Stimulated activated CD4-positive, alpha-beta T cell treated with anti-CD3 and anti-CD28 coated beads, Interleukin-1b, Interleukin-23, amount 100 ng/mL, for 24 hours (primary cell): Measurements from ENCODE around the gene HPS1.

Experiments used
- DNase-seq, 4 experiments: peaks; one replicate each; pipeline ENCODE4 v3.0.0-alpha.2; 2020; ENCODE audit warnings: low read depth in 4 of 4, low spot score in 1 of 4

Gene HPS1

DNA sequence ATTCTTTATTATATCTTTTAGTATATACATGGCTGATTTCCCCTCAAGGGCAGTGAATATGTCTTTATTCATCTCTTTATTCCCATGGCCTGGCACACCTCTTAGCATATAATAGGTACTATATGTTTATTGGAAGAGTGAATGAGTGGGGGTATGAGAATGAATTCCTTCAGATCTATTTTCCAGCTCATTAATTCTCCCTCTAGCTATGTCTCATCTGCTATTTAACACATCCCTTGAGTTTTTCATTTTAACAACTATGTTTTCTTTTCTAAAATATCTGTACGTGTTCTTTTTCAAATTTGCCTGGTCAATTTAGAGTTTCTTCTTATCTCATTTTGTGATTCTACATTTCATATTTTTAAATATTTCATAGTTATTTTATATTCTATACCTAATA, 14.4 kb downstream of the HPS1 start:
- no peak for DNase-seq

DNA sequence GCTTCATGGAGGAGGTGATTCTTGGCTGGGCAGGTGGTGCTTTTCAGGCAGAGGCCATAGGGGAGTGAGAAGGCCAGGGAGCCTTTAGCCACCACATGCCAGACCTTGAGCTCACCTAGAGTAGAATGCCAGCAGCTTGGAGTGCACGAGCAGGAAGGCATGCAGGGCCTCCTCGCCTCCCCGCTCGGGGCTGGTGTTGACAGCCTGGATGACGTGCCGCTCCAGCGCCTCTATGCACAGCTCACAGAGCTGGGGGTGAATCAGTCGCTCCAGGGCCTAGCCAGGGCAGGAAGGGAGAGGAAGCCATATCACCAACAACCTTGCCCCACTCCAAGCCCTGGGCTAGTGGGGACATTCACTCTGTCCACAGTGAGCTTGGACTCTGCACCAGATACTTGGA, 15.7 kb downstream of the HPS1 start:
- no peak for DNase-seq

DNA sequence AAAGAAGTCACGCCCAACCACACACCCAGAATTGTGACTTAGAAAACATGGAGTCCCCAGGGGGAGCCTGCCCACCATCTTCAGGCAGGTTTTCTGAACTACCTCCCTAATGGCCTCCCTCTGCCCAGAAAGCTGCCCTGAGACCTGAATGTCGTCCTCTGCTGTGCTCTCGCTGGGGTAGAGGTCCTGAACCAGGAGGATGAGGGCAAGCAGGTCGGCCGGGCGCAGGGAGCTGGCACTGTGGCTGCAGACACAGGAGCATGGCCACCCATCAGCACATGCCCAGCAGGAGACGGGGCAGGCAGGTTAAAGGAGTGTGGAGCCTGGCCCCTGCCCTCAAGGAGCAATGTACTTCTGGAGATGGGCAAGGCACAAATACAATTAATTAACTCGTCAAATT, 16.3 kb downstream of the HPS1 start:
- DNase-seq, result no peak

DNA sequence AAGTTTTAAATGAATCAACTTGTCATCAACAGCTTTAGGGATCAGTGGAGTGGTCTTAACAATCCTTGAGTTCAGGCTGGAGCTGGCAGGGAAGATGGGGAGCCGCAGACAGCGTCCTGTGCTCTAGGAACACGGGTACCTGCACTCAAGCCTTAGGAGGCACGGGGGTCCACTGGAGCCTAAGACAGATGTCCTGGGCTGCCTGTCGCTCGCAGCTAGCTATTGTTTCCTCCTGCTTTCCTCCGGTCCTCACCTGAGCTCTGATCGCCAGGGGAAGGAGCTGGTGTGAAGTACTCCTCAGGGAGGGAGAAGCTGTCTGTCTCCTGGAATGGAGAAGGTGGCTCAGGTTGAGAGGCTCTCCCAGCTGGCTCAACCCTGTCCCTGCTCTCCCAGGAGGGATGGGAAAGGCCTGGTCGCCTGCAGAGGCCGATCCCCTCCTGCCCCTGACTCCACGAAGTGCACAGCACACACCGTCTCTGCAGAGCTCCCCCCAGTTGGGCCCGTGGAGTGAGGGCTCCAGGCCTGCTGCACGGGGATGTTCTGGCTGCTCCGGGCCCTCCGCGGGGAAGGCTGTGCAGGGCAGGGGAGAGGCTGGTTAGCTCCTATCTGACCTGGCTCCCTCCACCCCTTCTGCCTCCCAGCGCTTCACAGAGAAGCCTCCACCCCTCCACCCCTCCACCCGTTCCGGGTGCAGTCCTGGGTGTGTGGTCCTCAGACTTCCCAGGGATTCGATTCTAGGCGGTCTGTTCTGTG, 17.2 kb downstream of the HPS1 start:
- no peak for DNase-seq

DNA sequence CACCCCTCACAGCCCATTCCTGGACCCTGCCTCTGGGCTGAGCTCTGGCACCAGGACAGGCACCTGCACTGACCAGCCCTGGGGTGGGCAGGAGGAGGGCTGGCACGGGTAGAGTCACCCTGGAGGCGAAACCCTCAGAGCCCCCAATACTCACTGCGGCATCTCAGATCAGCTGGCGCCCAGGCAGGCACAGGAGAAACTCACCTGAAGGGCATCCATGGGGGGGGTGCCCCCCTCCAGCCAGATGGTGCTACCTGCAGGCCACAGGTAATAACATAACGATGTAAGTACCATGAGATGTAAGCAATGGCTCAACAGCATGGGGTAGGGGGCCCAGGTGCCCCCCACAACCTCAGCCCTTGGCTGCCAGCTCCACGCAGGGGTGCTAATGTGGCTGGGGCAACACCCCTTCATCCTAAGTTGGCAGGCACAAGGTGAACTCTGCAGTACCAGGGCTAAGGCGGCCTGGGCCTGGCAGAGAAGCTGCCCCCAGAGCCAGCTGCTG, 19.7 kb downstream of the HPS1 start:
- DNase-seq, result no peak

DNA sequence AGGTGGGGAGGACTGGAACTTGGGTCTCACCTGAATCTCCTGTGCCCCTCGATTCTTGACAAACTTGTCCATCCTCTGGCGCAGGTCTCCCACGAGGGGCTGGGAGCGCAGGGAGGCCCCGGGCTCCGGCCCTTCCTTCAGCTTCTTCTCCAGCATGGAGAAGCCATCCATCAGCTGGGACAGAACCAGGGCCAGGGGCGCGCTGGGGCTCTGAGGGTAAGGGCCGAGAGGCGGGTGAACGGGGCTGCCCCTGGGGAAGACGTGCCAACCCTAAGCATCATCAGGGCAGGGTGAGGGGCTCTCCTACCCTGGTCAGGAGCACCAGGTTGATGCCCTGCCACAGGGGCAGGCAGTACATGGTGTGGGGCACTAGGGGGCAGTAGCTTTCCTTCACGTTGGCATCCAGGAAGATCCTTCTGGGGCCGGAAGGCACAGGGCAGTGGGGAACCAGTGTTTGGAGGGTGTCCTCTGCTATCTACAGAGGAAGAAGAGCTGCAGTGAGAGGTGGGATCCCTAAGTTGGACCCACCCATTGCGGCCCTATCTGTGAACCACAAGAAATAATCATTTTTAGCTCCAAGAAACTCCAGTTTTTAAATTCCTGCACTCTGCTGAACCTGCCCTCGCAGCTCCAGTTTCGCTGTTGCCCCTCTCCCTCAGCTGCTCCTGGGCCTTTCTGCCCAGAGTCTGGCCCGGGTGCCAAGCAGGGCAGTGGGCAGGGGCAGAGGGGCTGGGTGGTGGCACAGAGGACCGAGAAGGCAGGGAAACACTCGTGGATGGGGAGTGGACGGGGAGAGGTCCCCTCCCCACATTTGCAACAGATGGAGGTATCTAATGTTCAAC, 21.0 kb downstream of the HPS1 start:
- peak in 1 of 4 experiments; percentile 17 for DNase-seq

DNA sequence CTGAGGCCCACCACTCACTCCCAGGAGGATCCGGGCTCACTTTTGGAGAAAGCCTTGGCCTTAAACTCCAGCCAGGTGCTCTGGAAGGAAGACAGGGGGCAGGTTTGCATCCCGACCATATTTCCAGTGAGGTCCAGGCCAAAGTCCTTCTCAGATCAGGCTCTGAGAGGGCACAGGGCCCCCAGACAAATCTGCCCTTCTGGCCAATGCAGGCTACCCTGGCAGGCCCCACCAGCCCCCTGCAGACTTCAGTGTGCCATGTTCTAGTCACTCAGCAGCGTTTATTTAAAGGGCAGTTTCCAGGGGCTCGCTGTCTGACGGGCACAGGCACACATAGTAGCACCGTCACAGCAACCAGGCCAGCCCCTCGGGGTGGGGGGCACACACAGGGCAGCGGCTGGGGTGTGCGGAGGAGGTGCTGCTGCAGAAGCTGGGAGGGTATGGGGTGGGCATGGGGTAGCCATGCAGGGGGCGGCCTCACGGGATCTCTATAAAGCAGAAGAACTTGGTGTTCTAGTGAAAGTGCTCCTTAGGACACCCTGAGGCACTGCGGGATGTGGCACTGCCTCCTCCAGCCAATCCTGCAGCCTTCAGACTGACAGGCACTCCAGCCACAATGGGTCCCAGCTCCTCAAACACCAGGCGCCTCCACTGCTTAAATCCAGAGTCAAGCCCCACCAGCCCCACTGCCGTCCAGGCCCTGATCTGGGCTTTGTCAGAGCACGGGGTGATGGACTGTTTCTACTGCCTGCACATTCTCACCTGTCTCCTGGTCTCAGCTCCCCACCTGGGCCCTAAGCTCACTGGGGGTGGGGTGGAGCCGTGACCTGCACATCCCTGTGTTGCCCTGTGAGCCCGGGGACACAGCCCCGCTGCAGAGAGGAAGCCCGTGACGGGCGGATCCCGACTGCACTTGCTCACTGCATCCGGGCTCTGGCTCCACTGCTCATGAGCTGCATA, 22.2 kb downstream of the HPS1 start:
- no peak for DNase-seq

DNA sequence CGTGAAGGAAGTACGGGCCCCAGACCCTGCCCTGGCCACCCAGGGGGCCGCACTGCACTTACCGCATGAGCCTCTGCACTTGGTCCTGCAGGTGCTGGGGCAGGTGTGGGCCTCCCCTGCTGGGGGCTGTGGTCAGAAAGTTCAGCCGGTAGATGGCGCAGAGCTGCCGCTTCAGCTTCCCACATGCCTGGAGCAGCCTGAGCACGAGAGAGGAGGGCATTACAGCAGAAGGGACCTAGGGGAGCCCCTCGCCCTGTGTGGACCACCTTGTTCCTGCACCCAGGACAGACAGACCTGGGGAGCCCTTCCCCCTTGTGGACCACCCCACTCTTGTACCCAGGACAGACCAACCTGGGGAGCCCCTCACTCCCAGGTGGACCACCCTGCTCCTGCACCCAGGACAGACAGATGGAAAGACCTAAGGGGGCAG, 23.0 kb downstream of the HPS1 start:
- no peak for DNase-seq

DNA sequence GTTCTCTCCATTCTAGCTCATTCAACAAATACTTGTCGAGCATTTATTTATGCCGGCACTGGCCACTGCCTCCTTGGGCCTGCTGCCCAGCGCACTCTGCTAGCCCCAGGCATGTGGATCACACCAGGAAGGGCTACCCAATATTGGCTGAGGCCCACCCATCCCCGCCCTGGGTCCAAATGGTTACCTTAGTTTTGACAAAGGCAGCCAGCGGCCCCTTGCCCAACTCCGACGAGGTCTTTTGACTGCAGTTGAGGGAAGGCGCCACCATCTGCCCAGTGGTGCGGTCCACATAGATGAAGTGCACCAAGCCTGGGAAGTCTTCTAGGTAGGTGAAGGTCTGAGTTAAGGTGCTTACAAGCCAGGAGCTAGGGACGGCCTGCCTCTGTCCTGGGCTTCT, 24.6 kb downstream of the HPS1 start:
- DNase-seq, result no peak

DNA sequence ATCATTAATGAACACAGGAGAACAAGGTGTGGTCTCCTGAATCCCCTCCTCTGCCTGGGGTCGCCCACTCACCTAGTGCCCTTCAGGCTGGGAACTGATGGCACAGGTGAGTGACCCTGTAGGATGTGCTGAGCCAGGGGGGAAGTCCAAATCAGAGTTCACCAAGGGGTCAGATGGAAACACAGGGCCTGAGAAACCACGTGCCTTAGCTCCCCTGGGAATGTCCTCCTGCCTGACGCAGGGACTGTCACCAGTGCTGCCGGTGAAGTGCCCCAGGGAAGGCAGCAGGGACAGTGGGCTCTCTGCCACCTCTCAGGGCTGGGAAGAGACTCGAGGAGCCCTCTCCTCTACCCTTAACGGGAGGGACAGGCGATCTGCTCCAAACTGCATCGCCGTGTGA, 25.9 kb downstream of the HPS1 start:
- DNase-seq, result no peak

DNA sequence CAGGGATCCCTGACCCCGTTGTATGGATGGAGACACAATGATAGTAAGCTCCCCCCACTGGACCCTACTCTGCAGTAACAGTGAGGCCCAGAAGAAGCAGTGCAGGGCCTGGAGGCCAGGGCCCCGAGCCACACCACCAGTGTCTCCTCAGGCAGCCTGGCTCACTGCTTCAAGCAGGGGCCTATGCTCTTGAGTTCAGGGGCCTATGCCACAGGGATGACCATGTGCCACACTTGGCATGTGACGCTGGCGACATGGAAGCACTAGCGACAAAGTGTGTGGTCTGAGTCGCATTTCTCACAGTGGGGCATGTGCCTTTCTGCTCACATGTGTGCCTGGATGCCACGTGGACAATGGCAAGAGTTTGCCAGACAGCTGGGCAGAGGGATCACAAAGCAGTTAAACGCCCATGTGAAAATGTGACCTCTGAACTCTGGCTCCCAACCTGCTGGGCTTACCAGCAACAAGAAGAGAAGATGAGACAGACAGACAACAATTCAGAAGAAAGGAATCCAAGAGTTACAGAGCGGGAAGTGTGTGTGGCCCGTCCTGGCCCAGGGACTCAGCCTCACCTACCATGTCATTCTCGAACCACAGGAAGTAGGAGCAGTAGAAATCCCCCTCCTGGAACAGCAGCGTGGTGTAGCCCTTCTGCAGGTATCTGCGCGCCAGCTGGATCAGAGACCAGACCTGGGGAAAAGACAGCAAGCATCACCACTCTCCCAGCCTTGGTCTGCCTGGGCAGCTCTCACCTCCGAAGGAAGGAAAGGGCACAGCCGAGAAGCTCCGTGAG, 27.1 kb downstream of the HPS1 start:
- DNase-seq, result no peak

DNA sequence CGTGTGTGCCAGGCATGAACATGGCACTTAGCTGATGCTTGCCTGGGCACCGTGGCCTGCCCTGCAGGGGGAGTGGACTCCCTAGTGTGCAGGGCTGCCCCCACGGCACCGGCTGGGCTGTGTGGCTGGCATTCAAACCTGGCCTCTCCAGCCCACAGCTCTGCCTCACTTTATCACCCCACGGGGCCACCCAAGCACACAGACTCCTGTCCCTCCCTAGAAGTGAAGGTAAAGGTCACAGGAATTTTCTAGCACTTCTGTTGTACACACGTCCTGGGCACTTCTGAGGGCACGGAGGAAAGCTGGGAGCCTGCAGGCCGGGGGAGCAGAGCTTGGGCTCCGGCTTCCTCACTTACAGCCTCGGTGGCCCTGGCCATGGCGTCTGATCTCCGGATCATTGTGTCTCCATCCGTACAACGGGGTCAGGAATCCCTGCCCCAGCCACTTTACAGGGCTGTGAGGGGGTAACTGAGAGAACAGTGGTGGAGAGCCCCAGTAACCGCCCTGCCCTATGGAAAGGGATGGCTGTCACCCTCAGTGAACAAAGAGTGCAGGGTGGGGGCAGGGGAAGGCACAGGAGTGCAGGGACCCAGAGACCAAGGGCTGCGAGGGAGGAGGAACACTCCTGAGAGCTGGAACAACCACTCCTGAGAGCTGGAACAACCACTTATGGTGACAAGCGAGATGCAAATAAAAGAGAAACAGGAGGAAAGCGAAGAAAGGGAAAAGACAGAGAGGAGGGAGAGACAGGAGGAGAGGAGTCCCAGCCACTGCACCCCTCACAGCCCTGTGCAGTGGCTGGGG, 27.9 kb downstream of the HPS1 start:
- no peak for DNase-seq

DNA sequence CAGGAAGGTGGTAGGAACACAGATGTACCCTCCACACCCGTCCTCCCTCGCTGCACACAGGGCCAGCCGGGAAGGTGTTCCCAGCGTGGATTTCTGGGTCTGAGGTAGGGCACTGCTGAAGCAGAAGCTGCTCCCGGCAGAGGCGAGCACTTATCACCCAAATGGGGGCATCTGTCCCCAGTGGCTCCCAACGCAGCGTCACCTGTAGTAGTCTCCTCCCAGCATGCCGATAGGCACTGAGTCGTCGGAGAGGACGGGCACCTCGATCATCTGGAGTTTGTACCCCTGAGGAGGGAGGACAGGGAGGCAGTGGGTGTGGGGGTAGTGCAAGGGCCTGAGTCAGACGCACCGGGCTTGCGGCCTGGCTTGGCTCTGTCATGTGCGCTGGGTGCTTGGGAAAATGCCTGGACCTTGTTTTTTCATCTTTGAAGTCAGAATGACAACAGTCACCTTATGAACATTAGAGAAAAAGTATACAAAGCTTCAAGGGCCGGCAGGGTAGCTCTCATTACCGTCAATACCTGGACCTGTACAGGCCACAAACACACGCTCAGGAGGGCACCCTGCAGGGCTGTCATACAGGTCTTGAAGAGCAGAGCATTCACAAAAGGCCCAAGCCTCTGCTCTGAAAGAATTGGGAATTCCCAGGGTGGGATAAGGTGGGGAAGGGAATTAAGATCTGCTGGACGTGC, 28.6 kb downstream of the HPS1 start:
- DNase-seq, result no peak

DNA sequence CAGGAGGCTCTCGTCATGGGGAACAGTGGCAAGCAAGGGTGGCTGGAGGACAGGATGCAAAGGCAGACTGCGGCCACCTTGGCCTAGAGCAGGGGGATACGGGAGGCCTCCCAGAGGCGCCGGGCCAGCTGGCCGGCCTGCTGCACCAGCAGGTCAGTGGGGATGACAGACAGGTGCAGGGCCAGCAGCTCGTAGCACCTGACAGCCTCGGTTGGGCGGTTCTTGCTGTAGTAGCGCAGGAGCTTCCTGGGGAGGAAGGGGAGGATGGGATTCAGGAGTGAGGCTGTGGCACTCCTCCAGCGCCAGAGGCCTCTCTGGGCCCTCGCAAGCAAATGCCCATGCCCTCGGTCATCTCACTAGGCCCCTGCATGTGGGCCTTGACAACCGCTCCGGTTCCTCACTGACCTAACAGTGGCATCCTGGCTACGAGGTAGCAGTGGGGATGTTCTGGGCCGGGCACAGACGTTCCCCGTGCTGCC, 29.2 kb downstream of the HPS1 start:
- DNase-seq, result no peak

DNA sequence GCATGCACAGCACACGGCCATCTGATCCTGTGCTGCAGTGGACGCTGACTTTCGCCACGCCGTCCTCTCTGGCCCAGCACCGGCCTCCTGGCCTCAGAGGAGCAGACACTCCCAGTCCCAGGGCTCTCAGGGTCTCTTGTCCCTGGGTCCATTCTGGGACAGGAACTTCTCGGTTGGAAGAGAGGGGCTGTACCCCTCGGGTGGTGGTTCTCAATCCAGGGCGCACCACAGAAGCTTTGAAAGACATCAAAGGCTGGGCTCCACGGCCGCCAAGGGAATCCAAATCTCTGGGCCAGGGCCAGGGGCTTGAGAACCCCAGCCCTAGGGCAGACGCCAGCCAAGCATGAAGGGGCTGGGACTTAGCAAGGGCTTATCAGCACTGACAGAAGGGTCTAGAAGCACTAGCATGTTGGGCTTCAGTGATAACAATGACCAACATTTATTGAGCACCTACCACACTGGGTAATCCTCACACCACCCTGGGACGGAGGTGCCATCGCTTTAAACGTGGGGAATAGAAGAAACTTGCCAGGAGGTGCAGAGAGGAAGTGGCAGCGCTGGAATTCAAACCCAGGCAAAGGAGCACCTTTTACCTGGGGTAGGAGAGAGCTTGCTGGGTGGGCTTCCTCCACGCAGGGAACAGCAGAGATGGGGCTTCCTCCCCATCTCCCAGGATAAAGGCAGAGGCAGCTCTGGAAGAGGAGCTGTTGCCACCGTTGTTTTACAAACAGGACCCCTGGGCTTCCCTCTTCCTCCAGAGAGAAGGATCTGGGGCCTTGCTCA, 29.9 kb downstream of the HPS1 start:
- DNase-seq, result no peak

DNA sequence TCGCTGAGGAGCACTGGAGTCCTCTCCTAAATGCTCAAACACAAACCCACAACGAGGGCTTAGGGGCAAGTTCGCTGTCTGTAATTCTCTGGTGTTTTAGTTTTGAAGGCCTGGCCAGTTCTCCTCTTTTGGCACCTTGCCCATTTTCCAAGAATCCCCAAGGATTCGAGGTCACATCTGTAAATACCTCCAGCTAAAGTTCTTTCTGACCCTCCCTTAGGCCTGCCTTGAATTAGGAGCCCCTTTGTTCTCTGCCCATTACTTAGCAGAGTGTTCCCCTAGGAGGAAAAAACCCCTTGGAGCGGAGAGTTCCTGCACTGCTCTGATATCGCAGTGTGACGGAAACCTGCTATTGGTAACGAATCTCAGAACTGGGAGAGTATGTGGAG, 31.0 kb downstream of the HPS1 start:
- DNase-seq, result no peak

DNA sequence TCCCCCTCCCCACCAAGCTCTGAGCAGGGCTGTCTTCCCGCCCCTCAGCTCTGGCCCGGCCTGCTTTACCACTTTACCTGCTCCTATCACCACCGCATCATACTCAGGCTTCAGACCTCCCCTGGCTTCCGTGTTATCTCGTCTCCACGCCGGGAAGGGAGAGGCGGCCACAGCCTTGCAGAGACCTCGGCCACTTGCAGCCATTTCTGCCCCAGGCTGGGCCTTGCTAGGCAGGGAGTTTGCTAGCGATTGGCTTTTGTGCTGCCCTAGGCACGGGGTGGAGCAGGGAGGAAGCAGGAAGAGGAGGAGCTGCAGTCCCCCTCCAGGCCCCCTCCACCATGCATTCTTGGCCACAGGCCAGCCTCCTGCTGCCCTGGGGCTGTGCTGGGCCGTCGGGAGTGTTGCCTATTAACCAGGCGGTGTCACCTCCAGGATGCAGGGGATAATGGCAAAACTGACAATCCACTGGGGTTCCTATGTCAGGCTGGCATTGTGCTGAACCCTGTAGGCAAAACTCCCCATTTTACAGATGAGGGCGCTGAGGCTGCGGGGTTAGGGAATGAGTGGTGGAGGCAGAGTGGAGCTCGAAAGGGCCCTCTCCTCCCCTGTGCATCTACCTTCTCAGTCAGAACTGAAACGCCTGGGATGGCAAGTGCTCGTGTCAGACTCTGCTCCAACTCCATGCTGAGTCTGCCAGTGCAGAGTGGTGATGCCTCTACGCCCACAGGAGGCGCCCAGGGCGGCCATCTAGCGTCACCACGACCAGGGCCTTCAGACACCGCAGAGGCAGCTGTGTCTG, 31.6 kb downstream of the HPS1 start, which contains the start of gene PYROXD2:
TSS of gene PYROXD2 (minus strand) at position 251 of the 799 bp plus-strand sequence. CDS start at position 204, 47 bp downstream.
- peak in 2 of 4 experiments; percentile 12 to 17 for DNase-seq
